ENCODE measurements around the gene RANGAP1.
"Not testable (repeated sequence)": the region's sequence is repeated elsewhere in the genome, so short reads cannot be mapped to it uniquely, and the experiment has no call there.

Gene RANGAP1

DNA sequence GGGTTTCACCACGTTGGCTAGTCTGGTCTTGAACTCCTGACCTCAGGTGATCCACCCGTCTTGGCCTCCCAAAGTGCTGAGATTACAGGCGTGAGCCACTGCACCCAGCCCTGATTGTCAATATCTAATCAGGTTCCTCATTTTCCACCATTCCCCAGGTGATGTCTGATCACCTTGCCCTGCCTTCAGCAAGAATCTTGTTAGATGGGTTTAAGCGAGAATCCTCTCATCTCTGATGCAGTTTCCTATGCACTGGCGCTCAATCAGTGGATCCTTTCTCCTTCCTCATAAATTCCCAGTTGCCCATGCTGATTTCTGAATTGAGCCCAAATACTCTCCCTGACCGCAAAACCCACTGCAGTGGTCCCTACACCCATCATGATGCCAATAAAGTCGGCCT lies 14.7 kb upstream of the RANGAP1 start:
- DNase-seq = no peak

DNA sequence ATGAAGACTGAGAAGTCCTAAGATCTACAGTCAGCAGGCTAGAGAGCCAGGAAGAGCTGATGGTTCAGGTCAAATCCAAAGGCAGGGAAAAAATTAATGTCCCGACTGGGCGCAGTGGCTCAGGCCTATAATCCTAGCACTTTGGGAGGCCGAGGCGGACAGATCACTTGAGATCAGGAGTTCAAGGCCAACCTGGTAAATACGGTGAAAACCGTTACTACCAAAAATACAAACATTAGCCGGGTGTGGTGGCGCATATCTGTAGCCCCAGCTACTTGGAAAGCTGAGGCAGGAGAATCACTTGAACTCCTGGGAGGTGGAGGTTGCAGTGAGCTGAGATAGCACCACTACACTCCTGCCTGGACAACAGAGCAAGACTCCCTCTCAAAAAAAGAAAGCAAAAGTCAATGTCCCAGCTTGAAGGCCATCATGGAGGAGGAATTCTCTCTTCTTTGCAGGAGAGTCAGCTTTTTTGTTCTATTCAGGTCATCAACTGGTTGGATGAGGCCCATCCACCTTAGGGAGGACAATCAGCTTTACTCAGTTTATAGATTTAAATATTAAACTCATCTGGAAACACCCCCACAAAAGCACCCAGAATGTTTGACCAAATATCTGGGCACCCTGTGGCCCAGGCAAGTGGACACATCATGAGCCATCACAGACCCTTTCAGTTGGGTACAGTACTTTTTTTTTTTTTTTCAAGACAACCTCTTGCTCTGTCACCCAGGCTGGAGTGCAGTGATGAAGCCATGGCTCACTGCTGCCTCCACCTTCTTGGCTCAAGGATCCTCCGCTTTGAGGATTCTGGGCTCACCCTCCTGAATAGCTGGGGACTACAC lies 11.1 kb upstream of the RANGAP1 start:
- DNase-seq = no peak

DNA sequence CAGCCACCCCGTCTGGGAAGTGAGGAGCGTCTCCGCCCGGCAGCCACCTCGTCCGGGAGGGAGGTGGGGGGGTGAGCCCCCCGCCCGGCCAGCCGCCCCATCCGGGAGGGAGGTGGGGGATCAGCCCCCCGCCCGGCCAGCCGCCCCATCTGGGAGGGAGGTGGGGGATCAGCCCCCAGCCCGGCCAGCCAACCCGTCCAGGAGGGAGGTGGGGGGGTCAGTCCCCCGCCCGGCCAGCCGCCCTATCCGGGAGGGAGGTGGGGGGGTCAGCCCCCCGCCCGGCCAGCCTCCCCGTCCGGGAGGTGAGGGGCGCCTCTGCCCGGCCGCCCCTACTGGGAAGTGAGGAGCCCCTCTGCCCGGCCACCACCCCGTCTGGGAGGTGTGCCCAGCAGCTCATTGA lies 8.8 kb upstream of the RANGAP1 start:
- DNase-seq = not testable (repeated sequence)

DNA sequence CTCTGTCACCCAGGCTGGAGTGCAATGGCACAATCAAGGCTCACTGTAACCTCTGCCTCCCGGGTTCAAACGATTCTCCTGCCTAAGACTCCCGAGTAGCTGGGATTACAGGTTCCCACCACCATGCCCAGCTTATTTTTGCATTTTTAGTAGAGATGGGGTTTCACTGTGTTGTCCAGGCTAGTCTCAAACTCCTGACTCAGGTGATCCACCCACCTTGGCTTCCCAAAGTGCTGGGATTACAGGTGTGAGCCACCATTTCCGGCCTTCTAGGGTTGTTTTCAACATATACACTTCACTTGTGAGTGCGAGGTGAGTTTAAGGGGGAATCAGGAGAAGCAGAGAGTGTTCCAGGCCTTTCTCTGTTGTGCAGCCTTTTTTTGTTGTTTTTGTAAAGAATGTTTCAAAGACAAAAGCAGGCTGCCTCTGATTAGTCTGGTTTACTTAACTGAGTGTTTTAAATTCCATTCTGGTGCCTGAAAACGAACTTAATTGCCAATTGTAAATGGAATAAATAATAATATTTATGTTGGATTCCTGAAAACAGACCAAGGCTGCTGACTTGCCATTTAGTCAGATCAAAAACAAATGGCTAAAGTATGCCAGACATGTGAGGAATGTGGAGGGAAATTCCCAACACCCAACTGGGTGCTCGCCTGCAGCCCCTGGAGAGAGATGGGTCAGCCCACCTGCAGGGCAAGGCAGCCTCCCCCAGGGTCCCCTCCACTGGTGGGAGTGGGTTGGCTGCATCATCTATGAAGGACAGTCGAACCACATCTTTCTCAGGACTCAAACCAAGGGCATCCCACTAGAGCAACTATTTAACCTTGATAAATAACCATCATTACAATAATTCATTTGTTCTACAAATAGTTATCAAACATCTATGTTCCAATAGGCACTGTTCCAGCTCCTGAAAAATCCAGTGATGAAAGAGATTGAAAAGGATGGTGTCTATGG lies 4.6 kb upstream of the RANGAP1 start:
- DNase-seq = no peak

DNA sequence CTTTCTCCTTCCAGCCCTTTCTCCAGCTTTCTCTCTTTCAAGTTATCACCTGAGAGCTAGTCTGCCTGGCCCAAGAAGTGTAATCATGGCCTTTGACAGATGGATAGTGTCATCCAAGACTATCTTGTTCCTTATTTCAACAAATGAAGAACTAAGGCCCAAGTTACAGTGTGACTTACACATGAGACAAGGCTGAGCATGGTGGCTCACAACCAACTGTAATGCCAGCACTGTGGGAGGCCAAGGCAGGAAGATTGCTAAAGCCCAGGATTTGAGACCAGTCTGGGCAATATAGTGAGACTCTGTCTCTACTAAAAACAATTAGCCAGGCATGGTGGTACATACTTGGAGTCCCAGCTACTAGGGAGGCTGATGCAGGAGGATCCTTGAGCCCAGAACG lies 3.7 kb upstream of the RANGAP1 start:
- no peak for DNase-seq

DNA sequence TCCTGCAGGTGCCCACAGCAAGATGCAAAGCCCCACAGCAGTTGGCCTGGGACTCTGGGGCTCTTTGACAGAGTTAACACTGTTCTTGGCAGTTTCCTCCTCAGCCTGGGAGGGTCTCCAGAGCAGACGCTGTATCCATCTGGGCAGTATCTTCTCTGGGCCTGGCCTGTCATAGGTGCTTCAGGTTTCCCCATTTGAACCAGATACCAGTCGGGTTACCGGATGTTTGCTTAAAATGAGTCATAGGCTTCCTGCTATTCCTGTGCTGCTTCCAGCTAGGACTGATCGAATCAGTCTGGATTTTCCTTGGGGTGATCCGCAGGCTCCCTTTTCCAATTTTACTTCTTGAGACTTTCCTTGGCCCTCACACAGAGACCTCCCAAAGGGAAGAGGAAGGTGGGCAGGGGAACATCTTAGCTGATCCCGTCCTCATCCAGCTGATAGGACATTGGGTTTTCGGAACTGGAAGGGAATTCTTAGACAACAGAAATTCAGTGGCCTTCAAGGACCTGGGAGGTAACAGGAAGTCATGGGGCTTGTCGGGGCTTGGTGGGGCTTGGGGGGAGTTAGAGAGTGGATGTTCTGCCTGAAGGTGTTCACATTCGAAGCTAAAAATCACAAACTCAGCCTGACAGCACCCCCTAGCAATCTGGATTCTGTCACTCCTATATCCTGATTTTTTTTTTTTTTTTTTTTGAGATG lies 2.4 kb upstream of the RANGAP1 start:
- DNase-seq = peak; percentile 77

DNA sequence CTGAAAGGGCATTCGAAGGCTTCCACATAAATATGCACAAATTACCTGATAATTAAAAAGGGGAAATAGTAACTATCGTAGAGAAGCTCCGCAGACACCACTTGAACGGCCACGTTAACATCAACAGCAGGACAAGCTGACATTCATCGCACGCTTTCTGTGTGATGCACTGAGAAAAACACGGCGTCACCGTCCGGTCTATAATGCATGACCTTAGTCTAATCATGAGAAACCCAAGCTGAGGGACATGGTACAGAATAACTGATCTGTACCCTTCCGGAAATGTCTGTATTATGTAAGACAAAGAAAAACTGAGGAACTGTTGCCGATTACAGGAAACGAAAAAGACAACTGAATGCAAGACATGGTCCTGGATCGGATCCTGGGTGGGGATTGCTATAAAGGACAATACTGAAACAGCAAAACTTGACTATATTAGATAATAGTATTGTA lies 678 bp upstream of the RANGAP1 start:
- DNase-seq = peak; percentile 41

DNA sequence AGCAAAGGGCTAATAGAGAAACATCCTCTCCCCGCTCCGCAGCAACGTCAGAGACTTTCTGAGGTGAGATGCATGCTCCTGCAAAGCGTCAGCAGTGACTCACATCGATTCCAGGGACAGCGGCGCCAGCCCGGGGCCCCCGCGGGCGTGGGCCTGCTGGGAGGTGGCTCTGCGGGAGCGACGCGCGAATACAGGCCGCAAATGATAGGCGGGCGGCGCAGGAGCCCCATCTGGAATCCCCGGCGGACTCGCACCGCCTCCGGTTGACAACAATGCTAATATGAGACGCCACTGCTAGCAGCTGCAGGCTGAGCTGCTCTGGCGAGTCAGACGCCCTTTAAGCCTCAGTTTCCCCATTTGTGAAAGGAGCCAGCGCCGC lies 557 bp downstream of the RANGAP1 start:
- peak; percentile 6 for DNase-seq

DNA sequence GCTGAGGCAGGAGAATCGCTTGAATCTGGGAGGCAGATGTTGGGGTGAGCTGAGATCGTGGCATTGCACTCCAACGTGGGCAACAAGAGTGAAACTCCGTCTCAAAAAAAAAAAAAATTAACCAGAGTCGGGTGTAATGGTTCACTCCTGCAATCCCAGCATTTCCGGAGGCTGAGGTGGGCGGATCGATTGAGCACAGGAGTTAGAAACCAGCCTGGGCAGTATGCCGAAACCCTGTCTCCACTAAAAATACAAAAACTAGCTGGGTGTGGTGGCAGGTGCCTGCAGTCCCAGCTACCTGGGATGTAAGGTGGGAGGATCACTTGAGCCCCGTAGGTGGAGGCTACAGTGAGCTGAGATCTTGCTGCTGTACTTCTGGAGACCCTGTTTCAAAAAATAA lies 1.5 kb downstream of the RANGAP1 start:
- DNase-seq = no peak

DNA sequence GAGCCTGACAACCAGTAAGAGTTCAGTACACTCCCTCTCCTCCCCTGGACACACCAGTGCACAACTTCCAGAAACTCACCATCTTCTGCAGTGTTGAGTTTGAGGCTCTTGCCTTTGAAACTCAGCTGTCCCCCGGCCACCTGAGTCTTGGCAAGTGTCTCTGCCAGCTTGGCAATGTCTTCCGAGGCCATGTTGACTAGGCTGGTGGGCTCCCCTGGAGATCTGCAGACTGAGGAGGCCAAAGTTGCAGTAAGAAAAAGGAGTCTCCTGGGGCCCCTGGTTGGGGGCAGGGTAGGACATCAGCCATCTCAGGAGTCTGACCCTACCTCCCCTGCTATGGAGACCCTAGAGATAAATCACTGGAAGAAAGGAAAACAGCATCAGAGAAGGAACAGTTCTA lies 5.1 kb downstream of the RANGAP1 start:
- no peak for DNase-seq

DNA sequence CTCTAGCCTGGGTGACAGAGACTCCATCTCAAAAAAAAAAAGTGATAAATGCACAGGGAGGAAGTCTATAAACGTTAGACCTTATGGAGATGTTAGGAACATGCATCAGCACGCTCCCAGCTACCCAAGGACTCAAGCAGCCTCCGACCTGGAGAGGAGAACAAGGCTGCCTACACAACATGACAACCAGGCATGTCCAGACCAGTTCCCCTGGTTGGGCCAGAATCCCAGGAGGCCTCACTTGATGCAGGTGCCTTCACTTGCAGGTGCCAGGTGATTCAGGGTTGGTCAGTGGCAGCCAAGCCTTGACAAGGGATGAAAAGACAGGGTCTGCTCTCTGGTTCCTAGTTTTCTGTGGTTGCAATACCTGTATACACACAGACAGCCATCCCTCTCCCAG lies 5.9 kb downstream of the RANGAP1 start:
- no peak for DNase-seq

DNA sequence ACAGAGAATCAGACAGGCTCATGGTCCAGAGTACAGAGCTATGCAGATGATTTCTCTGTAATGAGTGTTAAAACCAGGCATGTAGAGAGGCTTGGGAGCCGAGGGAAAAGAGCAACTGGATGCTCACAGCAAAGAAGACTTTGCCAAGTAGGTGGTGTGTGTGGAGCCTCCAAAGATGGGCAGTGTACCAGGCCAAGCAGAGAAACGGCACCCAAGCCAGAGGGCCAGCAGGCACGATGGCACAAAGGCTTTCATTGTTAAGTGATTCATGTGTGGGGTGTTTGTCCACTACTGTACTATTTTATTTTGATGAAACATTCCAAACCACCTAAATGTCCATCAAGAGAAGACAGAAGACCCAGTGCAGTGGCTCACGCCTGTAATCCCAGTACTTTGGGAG lies 11.1 kb downstream of the RANGAP1 start:
- no peak for DNase-seq

DNA sequence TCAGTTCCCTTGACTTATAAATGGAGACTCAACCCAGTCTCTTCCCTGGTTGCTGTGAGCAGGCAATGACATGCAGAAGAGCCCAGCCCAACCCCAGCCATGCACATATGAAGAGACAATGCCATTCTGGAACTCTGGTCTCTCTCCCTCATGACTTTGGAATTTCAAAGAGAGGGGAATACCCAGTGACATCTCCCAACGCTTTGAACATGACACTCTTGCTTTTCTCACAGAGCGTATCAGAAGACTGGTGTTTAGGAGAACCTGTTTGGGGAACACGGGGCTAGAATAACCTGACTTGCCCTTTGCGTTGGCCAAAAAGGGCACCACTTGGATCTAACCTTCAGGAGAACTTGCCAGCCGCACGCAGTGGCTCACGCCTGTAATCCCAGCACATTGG lies 12.9 kb downstream of the RANGAP1 start:
- no peak for DNase-seq

DNA sequence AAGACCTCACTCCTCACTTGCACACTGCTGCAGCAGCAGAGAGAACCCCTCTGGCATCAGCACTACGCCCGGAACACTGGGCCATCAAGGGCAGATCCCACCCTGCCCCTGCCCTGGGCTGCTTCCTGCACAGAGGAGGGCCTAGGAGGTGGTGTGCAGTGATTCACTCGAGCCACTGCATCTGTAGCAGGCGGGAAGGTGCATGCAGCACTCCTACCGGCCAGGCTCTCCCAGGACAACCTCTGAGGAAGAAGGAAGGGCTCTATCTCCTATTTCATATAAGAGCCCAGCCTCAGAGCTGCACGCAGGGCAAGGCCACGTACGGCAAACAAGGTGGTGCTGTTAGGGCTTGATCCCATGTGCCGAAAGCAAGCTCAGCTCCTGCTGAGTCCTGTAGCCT lies 14.2 kb downstream of the RANGAP1 start:
- DNase-seq = no peak

DNA sequence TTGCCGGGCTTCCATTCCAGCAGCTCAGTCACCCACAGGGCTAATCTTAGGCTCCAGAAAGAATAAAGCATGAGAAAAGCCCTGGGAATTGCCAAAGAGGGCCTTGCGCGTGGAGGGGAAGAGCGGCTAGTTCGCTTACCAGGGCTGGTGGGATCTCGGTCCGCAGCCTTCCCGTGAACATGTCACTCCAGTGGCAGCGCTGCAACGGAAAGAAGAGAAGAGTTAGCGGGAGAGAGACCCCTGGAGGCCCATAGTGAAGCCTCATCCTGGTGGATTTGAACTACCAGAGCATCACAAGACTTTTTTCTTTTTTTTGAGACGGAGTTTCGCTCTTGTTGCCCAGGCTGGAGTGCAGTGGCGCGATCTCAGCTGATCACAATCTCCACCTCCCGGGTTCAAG lies 18.0 kb downstream of the RANGAP1 start:
- no peak for DNase-seq

DNA sequence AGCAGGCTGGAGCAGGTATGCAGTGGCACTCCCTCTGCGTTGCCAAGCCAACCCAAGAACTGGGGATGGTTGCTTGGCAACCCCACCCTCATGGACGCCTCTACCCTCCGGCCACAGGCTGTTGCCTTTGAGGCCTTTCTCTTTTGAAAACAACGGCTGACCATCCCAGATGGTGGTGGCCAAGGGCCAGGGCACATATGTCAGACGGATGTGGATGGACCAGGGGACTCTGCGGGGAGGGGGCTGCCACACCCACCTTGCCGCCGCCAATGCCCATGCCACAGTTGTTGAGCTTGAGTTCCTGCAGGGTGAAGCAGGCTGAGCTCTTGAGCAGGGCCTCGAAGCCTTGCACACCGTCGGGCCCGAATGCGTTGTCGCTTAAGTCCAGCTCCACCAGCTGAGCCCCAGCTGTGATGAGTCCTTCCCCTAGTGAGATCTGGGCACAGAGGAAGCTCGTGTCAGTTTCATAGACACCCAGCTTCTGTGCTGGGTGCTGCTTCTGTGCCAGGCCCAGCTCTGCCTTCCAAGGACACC lies 21.5 kb downstream of the RANGAP1 start:
- DNase-seq = no peak

DNA sequence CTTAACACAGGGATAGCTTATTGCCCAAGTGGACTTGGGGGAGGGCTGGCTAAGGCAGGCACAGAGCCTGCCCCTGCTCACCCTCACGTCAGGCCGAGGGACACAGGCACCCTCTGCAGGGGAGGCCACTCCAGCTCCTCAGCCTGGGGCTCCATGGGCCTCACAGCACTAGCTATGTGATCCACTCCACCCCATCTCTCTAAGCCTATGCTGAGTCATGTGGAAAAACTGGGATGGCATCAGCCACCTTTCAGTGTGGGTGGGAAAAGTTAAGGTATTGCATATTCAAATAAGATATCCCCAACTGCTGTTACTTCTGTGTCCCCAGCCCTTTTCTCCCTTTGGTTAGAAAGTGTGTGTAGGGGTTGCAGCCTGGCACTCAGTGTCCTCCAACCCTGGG lies 22.3 kb downstream of the RANGAP1 start:
- no peak for DNase-seq

DNA sequence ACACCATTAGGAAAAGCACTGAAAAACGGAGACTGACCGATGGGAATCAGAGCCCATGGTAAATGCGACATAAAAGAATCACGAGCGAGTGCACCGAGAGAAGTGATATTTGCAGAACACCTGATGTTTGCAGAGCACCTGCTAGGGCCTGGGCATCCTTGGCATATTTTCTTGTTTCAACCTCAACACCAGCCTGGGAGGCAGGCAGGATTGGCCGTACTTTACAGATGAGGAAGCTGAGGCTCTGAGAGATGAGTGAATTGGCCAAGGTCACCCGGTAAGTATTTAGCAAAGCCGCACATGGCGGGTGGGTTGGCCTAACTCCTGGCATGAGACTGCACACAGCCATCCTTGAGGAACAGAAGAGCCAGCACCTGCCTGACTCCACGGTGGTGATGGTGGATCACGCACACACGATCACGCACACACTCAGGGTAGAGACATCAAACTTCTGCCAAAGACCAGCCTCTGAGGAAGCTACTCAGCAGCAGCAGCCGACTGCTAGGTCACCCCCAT lies 23.7 kb downstream of the RANGAP1 start:
- no peak for DNase-seq

DNA sequence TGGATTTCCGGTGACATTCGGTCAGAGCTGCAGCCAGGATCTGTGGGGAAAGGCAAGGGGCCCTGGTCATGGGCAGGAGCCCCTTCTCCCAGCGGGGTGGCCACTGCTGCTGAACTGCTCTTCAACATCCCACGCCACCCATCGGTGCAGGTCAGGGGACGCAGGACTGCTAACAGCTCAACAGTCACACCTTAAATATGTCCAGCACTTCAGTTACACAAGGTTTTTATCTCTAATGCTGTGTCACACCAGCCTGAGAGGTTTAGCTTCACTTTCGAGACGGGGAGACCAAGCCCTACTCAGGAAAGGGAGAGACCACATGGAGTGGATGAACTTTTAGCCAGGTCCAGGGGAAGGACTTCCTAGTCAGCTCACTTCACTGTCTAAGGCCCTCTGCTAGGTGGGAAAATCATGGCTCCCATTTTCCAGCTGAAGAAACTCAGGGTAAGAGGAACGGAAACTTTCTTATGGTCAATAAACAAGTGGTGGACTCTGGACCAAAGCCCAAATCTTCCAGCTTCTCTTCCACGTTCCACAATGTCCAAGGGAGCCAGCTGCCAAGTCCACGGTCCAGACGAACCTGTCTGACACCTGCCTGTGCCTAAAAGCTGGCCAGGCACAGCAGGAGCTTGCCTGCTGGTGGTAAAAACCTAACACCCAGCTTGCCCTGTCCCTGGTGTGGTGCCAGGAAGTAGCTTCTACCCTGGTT lies 24.3 kb downstream of the RANGAP1 start:
- DNase-seq = no peak

DNA sequence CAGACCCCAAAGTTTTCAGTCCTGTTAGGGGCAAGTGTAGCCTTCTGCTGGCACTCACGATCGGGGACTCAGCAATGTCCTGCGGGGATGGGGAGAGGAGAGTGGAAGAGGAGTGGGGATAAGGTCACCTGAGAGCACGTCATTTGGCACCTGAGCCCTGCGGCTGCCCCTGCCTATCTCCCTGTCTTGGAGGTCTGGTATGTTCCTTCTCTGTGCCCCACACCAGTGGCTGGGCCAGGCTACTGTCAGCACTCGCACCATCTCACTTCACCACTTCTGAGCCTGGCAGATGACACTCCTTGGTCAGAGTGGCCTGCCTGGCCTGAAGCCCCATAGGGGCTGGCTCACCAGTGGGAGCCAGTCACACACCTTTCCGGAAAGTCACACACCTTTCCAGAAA lies 25.1 kb downstream of the RANGAP1 start:
- DNase-seq = no peak

DNA sequence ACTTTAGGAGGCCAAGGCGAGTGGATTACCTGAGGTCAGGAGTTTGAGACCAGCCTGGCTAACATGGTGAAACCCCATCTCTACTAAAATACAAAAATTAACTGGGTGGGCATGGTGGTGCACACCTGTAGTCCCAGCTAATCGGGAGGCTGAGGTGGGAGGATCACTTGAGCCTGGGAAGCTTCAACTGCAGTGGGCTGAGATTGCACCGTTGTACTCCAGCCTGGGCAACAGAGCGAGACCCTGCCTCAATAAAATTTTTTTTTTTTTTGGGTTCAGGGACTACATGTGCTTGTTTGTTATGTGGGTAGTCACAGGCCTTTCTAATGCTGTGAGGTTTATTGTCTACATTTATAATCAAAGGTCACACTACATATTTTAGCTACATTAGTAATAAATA lies 26.2 kb downstream of the RANGAP1 start:
- DNase-seq = not testable (repeated sequence)

DNA sequence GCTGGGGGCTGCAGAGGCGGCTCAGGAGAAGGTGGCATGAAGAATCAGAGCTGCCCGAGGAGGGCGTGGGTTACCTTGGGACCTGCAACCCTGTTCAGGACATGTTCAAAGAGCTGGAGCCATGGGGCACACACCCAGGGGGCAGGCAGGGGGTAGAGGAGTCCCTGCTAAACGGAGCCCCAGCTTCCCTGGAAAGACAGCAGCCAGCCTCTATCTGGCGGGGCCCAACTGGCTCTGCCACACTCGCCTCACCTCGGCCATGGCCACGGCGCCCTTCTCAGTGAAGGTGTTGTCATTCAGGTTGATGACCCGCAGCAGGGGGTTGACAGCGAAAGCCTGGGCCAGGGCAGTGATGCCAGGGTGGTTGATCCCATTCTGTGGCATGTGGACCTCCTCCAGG lies 28.3 kb downstream of the RANGAP1 start:
- no peak for DNase-seq
